ENCODE measurements around the gene DNAJC18.

GRCh38 chr5:139482050-139482889, 42.9 kb upstream of the DNAJC18 start, which contains the start of gene STING1:
- no peak for TF ChIP-seq CTCF (IDR thresholded peaks at IDR 0.05)
- no peak for TF ChIP-seq POLR2A (IDR thresholded peaks at IDR 0.05)
